GM23338 (cell line): Measurements from ENCODE around the gene PKD2. TPM values are rescaled to one million over a fixed set of nuclear protein-coding genes. Genes with fewer than 3 reads are reported as not detected.
"Not testable (repeated sequence)": the region's sequence is repeated elsewhere in the genome, so short reads cannot be mapped to it uniquely, and the experiment has no call there.

Experiments
- ATAC-seq: fragments of 200-7000 bp; cut with Tn5 transposase; 3 replicates; pipeline ENCODE4 v1.9.1; 2020
- DNase-seq: peaks from one replicate; pipeline ENCODE4 v3.0.0-alpha.2; 2015; ENCODE audit warnings: low spot score
- H2AFZ ChIP-seq: fragments of 200-600 bp; sonication (generic); 2 replicates; pipeline ENCODE4 v1.8.0; 2016; ENCODE audit warnings: antibody characterized with exemption, mild to moderate bottlenecking, moderate library complexity
- H3F3A ChIP-seq: fragments of 200-600 bp; sonication (generic); replicated peaks from 2 replicates; pipeline ENCODE4 v1.8.0; 2017; ENCODE audit warnings: antibody characterized with exemption, mixed run types, low read depth
- H3K27ac ChIP-seq: fragments of 200-600 bp; sonication (generic); 2 replicates; pipeline ENCODE4 v1.6.1; 2016; ENCODE audit warnings: low read depth
- H3K27me3 ChIP-seq: fragments of 200-600 bp; sonication (generic); 2 replicates; pipeline ENCODE4 v1.8.0; 2016; ENCODE audit warnings: mild to moderate bottlenecking, mixed run types, moderate library complexity; ENCODE audit not compliant: insufficient read depth
- H3K36me3 ChIP-seq: fragments of 200-600 bp; sonication (generic); 2 replicates; pipeline ENCODE4 v1.8.0; 2016; ENCODE audit warnings: mild to moderate bottlenecking; ENCODE audit not compliant: insufficient read depth
- H3K4me1 ChIP-seq: fragments of 200-600 bp; sonication (generic); 2 replicates; pipeline ENCODE4 v1.8.0; 2016; ENCODE audit warnings: mild to moderate bottlenecking, moderate library complexity; ENCODE audit not compliant: insufficient read depth
- H3K4me2 ChIP-seq: fragments of 200-600 bp; sonication (generic); 2 replicates; pipeline ENCODE4 v1.7.1; 2017; ENCODE audit warnings: mixed run types
- H3K4me3 ChIP-seq: fragments of 200-600 bp; sonication (generic); 2 replicates; pipeline ENCODE4 v1.6.1; 2016; ENCODE audit warnings: mixed run types
- H3K79me2 ChIP-seq: fragments of 200-600 bp; sonication (generic); replicated peaks from 2 replicates; pipeline ENCODE4 v1.8.0; 2017; ENCODE audit warnings: mild to moderate bottlenecking; ENCODE audit not compliant: insufficient read depth
- H3K9me2 ChIP-seq: fragments of 200-600 bp; sonication (generic); 2 replicates; pipeline ENCODE4 v1.8.0; 2017; ENCODE audit not compliant: insufficient read depth
- H4K20me1 ChIP-seq: fragments of 200-600 bp; sonication (generic); replicated peaks from 2 replicates; pipeline ENCODE4 v1.8.0; 2017; ENCODE audit warnings: mild to moderate bottlenecking; ENCODE audit not compliant: insufficient read depth
- H3K27ac Mint-ChIP-seq: 2 replicates; pipeline ENCODE4 v1.8.0; 2020; ENCODE audit warnings: inconsistent platforms, mild to moderate bottlenecking, moderate library complexity, mixed read lengths
- H3K27me3 Mint-ChIP-seq: 3 replicates; pipeline ENCODE4 v1.8.0; 2022; ENCODE audit warnings: low read depth, mild to moderate bottlenecking, moderate library complexity, mixed read lengths, inconsistent platforms; ENCODE audit not compliant: insufficient read depth, poor library complexity
- H3K36me3 Mint-ChIP-seq: 3 replicates; pipeline ENCODE4 v1.8.0; 2021; ENCODE audit warnings: low read depth, mild to moderate bottlenecking, inconsistent platforms, moderate library complexity, mixed read lengths
- H3K4me1 Mint-ChIP-seq: 3 replicates; pipeline ENCODE4 v1.8.0; 2020; ENCODE audit warnings: mild to moderate bottlenecking, inconsistent platforms, mixed read lengths
- H3K4me3 Mint-ChIP-seq: 3 replicates; pipeline ENCODE4 v1.8.0; 2021; ENCODE audit warnings: moderate library complexity, mild to moderate bottlenecking, inconsistent platforms, mixed read lengths
- H3K9me3 Mint-ChIP-seq: 3 replicates; pipeline ENCODE4 v1.8.0; 2020; ENCODE audit warnings: moderate library complexity, mild to moderate bottlenecking, inconsistent platforms, mixed read lengths
- POLR2AphosphoS5 ChIP-seq: IDR thresholded peaks from 2 replicates; pipeline ENCODE4 v1.6.1; 2016; ENCODE audit warnings: antibody characterized with exemption, low read depth
- ZNF114 ChIP-seq: fragments of 250-450 bp; sonication (Bioruptor Pico); IDR thresholded peaks from 2 replicates; pipeline ENCODE4 v1.5.0; 2020; ENCODE audit warnings: mild to moderate bottlenecking, moderate library complexity
- polyA plus RNA-seq: library from polyadenylated mRNA; unstranded; fragments of >200 nt; fragmentation: Nextera tagmentation; extraction: Ambion mirVana; gene quantifications from 2 replicates; pipeline ENCODE4 v1.2.1, GENCODE V29; 2016
- small RNA-seq: library from RNA; depleted of rRNA; stranded (forward); fragments of <200 nt; gene quantifications from one replicate; pipeline ENCODE3, GENCODE V24; 2014; ENCODE audit warnings: low replicate concordance
- total RNA-seq: library from RNA; depleted of rRNA; stranded (reverse); fragments of >200 nt; shearing (Covaris generic); gene quantifications from 2 replicates; pipeline ENCODE4 v1.2.3, GENCODE V29; 2014; rRNA removed

The PKD2 gene
- total and polyA plus RNA-seq, 2 experiments from 2014 or later, result 17.9 to 45.3 TPM

DNA sequence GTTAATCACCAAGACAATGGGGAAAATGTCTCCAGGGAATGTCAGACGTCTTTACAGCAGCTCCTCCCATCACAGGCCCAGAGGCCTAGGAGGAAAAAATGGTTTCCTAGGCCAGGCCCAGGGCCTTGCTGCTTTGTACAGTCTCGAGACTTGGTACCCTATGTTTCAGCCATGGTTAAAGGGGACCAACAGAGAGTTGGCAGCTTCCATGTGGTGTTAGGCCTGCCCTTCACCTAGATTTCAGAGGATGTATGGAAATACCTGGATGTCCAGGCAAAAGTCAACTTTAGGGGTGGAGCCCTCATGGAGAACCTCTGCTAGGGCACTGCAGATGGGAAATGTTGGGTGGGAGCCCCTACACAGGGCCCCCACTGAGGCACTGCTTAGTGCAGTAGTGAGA, 112.5 kb downstream of the PKD2 start:
- ATAC-seq (no peak), DNase-seq (no peak)
- Histone ChIP-seq H3K79me2 (no peaks in the 10 kb centered on the region), H3K4me2 (no peak overlapping the region), H3K27ac (no peak overlapping the region), H3K9me2 (0 out of 2 replicates have a peak, but pooled peaks cover 2% of the 10 kb centered on the region), H3K27me3 (no peaks in the 10 kb centered on the region), H2AFZ (no peak overlapping the region), H3K4me1 (no peaks in the 10 kb centered on the region), H4K20me1 (no peaks in the 10 kb centered on the region), H3F3A (no peaks in the 10 kb centered on the region), H3K4me3 (no peak overlapping the region), H3K36me3 (peaks cover 18% of the 10 kb centered on the region)
- no peak for TF ChIP-seq POLR2AphosphoS5
- TF ChIP-seq ZNF114, result peak; percentile 64; the same call in 1 of the 2 replicates
- H3K27me3 Mint-ChIP-seq, result peaks cover 4% of the 10 kb centered on the region
- peaks cover 39% of the 10 kb centered on the region for H3K36me3 Mint-ChIP-seq
- peaks cover 47% of the 10 kb centered on the region for H3K9me3 Mint-ChIP-seq
- no peak overlapping the region for H3K4me3 Mint-ChIP-seq
- no peak overlapping the region for H3K27ac Mint-ChIP-seq
- H3K4me1 Mint-ChIP-seq, result no peaks in the 10 kb centered on the region; the same call in 1 of the 3 replicates

DNA sequence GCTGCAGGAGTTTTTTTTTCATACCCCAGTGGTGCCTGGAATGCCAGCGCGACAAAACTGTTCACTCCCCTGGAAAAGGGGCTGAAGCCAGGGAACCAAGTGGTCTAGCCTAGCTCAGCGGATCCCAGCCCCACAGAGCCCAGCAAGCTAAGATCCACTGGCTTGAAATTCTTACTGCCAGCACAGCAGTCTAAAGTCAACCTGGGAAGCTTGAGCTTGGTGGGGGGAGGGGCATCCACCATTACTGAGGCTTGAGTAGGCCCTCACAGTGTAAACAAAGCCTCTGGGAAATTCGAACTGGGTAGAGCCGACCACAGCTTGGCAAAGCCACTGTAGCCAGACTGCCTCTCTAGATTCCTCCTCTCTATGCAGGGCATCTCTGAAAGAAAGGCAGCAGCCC, 114.8 kb downstream of the PKD2 start:
- ATAC-seq, result peak; percentile 75
- H2AFZ ChIP-seq, result peak overlapping the region; percentile 83; the same call in 1 of the 2 replicates

More for the DNA sequence above, 114.8 kb downstream of the PKD2 start:
- H3K4me3 Mint-ChIP-seq, H4K20me1 ChIP-seq, H3F3A ChIP-seq, H3K4me1 ChIP-seq, H3K4me1 Mint-ChIP-seq, H3K4me3 ChIP-seq, H3K4me2 ChIP-seq, H3K79me2 ChIP-seq, H3K27me3 Mint-ChIP-seq, H3K27ac Mint-ChIP-seq, H3K27me3 ChIP-seq, H3K9me2 ChIP-seq, H3K27ac ChIP-seq: not testable (repeated sequence)
- peaks cover 18% of the 10 kb centered on the region for H3K36me3 ChIP-seq
- Mint-ChIP-seq H3K9me3 (peaks cover 60% of the 10 kb centered on the region), H3K36me3 (peaks cover 41% of the 10 kb centered on the region)
- peak; percentile 43 for DNase-seq

Small RNA genes lying within 50 kb of the gene (small RNA-seq; reads per million reads assigned to genes)
- not detected for gene RNU1-36P

Other genes with a start within 250 kb of the PKD2 start
- not detected in 2 replicates for gene IBSP, start 208.1 kb upstream of the PKD2 start, total RNA-seq
- gene IBSP, start 208.1 kb upstream of the PKD2 start, polyA plus RNA-seq, result not detected in 2 replicates
- gene MEPE, start 174.7 kb upstream of the PKD2 start, total RNA-seq, result not detected in 2 replicates
- not detected in 2 replicates for gene MEPE, start 174.7 kb upstream of the PKD2 start, polyA plus RNA-seq
- 41.3 and 43.1 TPM in 2 replicates for gene SPP1, start 31.9 kb upstream of the PKD2 start, total RNA-seq
- gene SPP1, start 31.9 kb upstream of the PKD2 start, polyA plus RNA-seq, result 49.0 and 51.3 TPM in 2 replicates
- 6.1 and 10.6 TPM in 2 replicates for gene ABCG2, start 151.0 kb downstream of the PKD2 start, total RNA-seq
- gene ABCG2, start 151.0 kb downstream of the PKD2 start, polyA plus RNA-seq, result 1.5 and 2.2 TPM in 2 replicates